HG02870 (cell line): ENCODE results near the gene BAIAP2.
"Not testable (repeated sequence)": the region's sequence is repeated elsewhere in the genome, so short reads cannot be mapped to it uniquely, and the experiment has no call there.

Experiments
- ATAC-seq: cut with Tn5 transposase; IDR thresholded peaks from one replicate; pipeline ENCODE4 v1.9.1; 2021; ENCODE audit warnings: mild to moderate bottlenecking, moderate library complexity; ENCODE audit not compliant: unreplicated experiment

Gene BAIAP2

DNA sequence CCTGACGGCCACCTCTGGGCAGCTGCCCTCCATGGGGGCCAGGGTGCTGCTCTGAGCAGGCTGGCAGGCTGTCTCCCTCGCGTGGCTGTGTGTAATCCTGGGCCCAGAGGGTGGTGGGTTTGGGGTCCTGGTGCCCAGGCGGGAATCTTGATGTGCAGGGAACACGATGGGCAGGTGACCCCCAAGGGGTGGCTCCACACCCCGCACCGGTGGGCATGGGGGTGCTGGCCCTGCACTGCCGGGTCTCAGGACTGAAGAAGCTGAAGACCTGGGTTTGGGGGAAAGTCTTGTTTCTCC is 34.7 kb upstream of the BAIAP2 start:
- ATAC-seq: no peak

- ATAC-seq: no peak
Measured at GRCh38 chr17:81000631-81001357, 34.2 kb upstream of the BAIAP2 start.

GRCh38 chr17:81002013-81002384 is 33.0 kb upstream of the BAIAP2 start:
- ATAC-seq: no peak

GRCh38 chr17:81002409-81003361 is 32.3 kb upstream of the BAIAP2 start:
- ATAC-seq: no peak

DNA sequence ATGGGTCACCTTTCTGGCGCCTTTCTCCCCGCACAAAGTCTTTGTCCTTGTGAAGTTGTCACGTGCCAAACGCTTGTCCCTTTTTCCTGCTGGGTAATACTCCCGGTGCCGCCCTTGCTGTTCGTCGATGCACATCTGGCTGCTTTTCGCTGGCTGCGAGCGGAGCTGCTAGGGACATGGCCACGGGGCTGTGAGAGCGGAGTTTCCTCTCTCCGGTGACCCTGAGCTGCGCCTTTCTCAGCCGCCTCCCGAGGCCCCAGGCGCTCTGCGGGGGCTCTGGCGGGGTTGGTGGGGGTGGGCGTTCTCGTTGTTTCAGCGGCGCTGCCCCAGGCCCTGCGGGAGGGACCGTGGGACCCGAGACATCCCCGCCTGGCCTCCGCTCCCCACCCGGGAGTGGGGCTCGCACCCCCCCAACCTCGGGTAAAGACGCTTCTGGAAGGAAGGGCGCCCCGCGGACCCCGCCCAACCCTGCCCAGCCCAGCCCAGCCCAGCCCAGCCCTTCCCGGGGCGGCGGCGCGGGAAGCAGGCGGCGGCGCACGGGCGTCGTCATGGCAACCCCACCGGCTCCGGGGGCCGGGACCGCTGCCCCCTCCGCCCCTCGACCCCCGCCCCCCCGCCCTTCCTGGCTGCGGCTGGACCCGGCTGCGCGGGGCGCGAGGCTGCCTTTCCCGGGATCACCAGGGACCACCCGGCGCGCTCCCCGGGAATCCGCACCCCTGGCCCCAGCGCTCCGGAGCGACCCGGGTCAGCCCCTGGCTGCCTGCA is 31.1 kb upstream of the BAIAP2 start:
- ATAC-seq: no peak

GRCh38 chr17:81006891-81007290 is 28.1 kb upstream of the BAIAP2 start:
- ATAC-seq: no peak

- ATAC-seq: no peak
Measured at GRCh38 chr17:81008140-81008539, 26.8 kb upstream of the BAIAP2 start.

- no peak for ATAC-seq
Measured at GRCh38 chr17:81009136-81009535, 25.8 kb upstream of the BAIAP2 start.

- ATAC-seq: no peak
Measured at GRCh38 chr17:81010935-81011334, 24.0 kb upstream of the BAIAP2 start.

DNA sequence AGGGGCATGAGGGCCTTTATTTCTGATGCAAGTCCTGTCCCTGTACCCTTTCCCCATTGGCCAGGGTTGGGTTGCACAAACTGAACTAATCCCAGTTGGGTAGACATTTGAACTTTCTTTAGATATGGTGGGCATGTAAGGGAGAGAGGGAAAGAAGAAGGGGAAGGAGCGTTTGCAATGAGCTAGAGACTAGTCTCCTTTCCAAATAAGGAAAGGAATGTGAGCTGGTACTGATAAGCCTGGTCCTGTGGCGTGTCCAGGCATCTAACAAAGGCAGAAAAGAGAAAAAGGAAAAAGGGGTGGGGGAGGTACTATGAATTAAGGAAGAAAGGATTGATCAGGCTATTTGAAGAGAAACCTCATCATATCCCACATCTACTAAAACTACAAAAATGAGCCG is 23.0 kb upstream of the BAIAP2 start:
- ATAC-seq: no peak

DNA sequence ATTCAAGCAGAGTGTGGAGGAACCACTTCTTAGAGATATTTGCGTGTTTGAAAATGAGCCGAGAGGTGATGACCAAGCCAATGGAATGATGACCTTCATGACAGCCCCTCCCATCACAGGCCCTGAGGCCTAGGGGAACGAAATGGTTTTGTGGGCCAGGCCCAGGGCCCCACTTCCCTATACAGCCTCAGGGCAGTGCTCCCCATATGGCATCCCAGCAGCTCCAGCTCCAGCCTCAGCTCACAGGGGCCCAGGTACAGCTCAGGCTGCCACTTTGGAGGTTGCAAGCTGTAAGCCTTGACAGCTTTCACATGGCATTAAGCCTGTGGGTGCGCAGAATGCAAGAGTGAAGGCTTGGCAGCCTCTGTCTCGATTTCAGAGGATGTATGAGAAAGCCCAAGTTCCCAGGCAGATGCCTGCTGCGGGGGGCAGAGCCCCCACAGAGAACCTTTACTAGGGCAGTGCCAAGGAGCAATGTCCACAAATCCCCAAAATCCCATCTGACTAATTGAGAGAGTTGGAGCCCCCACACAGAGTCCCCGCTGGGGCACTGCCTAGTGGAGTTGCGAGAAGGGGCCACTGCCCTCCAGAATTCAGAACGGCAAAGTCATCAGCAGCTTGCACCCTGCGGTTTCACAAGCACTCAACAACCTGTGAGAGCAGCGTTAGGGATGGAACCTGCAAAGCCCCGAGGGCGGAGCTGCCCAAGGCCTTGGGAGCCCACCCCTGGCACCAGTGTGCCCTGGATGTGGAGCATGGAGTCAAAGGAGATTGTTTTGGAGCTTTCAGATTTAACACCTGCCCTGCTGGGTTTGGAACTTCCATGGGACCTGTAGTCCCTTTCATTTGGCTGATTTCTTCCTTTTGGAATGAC is 22.1 kb upstream of the BAIAP2 start:
- ATAC-seq: no peak

- no peak for ATAC-seq
Measured at GRCh38 chr17:81013642-81014041, 21.3 kb upstream of the BAIAP2 start.

DNA sequence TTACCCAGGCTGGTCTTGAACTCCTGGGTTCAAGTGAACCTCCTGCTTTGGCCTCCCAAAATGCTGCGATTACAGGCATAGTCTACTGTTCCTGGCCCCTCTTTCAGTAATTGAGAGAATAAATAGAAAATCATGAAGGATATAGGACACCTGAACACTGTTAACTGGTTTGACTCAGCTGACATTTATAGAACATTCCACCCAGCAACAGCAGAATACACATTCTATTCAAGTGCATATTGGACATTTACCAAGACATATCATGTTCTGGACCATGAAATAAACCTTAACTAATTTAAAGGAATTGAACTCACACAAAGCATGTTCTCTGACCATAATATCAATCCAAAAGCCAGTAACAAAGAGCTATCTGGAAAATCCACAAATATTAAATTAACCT is 19.8 kb upstream of the BAIAP2 start:
- no peak for ATAC-seq

DNA sequence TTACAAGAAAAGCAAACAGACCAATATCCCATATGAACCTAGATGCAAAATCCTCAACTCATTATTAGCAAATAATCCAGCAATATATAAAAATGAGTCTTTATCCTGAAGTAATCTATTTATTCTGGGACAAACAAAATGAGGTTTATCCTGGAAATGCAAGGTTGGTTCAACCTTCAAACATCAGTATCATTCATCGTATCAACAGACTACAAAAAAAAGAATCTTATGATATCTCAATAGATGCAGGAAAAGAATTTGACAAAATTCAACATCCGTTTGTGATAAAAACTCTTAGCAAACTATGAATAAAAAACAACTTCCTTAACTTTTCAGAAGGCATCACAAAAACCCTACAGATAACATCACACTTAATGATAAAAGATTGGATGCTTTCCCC is 18.4 kb upstream of the BAIAP2 start:
- no peak for ATAC-seq

DNA sequence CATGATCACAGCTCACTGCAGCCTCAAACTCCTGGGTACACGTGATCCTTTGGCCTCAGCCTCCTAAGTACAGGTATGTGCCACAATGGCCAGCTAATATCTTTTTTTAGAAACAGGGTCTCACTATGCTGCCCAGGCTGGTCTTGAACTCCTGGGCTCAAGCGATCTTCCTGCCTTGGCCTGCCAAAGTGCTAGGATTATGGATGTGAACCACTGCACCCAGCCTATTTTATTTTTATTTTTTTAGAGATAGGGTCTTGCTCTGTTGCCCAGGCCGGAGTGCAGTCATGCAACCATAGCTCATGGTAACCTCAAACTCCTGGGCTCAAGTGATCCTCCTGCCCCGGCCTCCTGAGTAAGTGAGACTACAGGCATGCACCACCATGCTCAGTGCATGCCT is 17.6 kb upstream of the BAIAP2 start:
- ATAC-seq: not testable (repeated sequence)

DNA sequence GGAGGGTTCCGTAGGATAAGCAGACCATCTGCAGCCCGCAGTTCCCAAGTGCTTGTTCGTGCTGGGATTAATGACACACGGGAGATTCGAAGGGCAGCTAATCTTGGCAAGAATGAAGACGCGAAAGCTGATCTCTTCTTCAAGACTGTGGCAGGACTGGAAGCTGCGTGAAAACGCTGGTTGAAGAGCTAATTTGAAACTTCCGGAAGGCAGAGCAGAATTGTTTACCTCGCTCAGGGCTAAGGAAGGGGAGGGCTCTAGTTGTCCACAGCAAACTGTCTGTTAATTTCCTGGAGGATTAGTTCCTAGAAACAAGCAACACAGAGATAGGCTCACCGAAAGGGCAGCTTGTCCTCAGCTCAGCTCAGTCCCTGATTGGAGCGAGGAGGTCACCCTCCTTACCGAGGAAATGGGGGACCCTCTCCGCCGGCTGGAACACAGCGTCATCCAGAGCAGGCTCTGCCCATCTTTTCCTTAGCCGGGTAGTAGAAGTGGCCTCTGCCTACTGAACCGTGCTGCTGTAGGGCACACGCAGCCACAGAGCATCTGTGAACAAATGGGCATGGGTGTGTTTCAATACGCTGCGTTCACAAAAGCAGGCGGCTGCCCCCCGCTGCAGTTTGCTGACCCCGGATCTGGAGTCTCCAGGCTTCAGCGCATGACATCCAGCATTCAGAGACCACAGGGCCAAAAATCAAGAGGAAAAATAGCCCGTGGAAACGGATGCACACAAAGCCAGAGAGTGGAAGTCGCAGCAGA is 16.7 kb upstream of the BAIAP2 start:
- ATAC-seq: no peak

DNA sequence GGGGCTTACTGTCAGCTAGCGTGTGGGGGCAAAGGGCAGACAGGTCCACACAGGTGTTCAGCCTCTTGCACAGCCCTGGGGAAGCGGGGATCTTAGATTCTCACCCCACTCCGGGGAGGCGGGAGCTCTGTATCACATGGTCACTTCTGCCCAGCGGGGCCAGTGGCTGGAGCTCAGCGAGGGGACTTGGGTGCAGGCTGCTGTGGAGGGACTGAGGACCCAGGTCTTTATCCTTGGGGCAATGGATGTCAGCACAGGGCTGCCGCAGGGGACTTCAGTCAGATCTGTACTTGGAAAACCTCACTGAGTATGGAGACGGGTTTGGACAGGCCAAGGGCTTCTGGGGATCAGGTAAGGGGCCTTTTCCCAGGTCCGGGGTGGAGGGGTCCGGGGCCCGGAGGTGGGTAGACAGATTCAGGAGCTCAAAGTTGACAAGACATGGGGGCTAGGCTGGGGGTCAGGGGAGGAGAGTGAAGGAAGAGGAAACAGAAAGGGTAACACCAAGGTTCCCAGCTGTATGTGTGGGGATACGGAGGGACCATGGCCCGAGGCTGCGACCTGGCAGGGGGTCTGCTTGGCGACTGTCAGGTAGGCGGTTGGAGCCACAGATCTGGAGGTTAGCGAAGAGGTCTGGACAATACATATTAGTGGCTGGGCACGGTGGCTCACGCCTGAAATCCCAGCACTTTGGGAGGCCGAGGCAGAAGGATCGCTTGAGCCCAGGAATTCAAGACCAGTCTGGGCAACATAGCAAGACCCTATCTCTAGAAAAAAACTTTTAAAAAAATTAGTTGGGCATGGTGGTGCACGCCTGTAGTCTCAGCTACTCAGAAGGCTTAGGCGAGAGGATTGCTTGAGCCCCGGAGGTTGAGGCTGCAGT is 15.1 kb upstream of the BAIAP2 start:
- no peak for ATAC-seq

- no peak for ATAC-seq
Measured at GRCh38 chr17:81020443-81020766, 14.5 kb upstream of the BAIAP2 start.
